ENCODE data around the gene PSTPIP2. TPM values are rescaled to one million over a fixed set of nuclear protein-coding genes. Genes with fewer than 3 reads are reported as not detected.
A peak's percentile ranks its signal among the peaks of the same experiment; 100 is the strongest.

PSTPIP2 gene
- total and polyA plus RNA-seq, 2 of the 13 experiments (the other 11 are each of a cell fraction or from before 2014, with no cell fraction given), result 0.25 to 0.27 TPM

- TF ChIP-seq ZNF709 (CRISPR knock-in tag; IDR thresholded peaks at IDR 0.05), result peak; percentile 89
- peak; percentile 51; the same call in 1 of the 2 replicates for TF ChIP-seq CAMTA2 (CRISPR knock-in tag; IDR thresholded peaks at IDR 0.05; ENCODE audit: borderline replicate concordance)
- 0 out of 2 replicates have a peak, but pooled peaks have one; percentile 55 for TF ChIP-seq ZNF782 (CRISPR knock-in tag; IDR thresholded peaks at IDR 0.05; ENCODE audit: borderline replicate concordance)
- 0 out of 2 replicates have a peak, but pooled peaks have one; percentile 61 for TF ChIP-seq ZNF34 (CRISPR knock-in tag; IDR thresholded peaks at IDR 0.05; ENCODE audit: borderline replicate concordance)
- TF ChIP-seq KLF16 (CRISPR knock-in tag; IDR thresholded peaks at IDR 0.05), result 0 out of 4 replicates have a peak, but pooled peaks of 1 of the 2 experiments have one; percentile 23
- TF ChIP-seq ZNF276 (CRISPR knock-in tag; IDR thresholded peaks at IDR 0.05; ENCODE audit: low read depth), result peak; percentile 72; the same call in 1 of the 2 replicates
- no peak for TF ChIP-seq ZNF343 (CRISPR knock-in tag; IDR thresholded peaks at IDR 0.05)
- TF ChIP-seq ATRX (CRISPR knock-in tag; IDR thresholded peaks at IDR 0.05; ENCODE audit: borderline replicate concordance), result no peak
- peak; percentile 9; the same call in 1 of the 2 replicates for TF ChIP-seq HDAC2 (CRISPR knock-in tag; IDR thresholded peaks at IDR 0.05)
- TF ChIP-seq TAF15 (IDR thresholded peaks at IDR 0.05; ENCODE audit: low read depth, low read length, poor library complexity, severe bottlenecking), result no peak
- TF ChIP-seq FOXC1 (CRISPR knock-in tag; IDR thresholded peaks at IDR 0.05; ENCODE audit: borderline replicate concordance), result peak; percentile 79; the same call in 1 of the 2 replicates
- 0 out of 2 replicates have a peak, but pooled peaks have one; percentile 34 for TF ChIP-seq CREB3 (CRISPR knock-in tag; IDR thresholded peaks at IDR 0.05)
- TF ChIP-seq THAP7 (CRISPR knock-in tag; IDR thresholded peaks at IDR 0.05), result 0 out of 2 replicates have a peak, but pooled peaks have one; percentile 50
- TF ChIP-seq ZMYM2 (CRISPR knock-in tag; IDR thresholded peaks at IDR 0.05), result no peak
- peak; percentile 86 for TF ChIP-seq ZFY (CRISPR knock-in tag; IDR thresholded peaks at IDR 0.05)
- TF ChIP-seq CEBPG (CRISPR knock-in tag; IDR thresholded peaks at IDR 0.05), result 0 out of 2 replicates have a peak, but pooled peaks have one; percentile 7
- peak; percentile 51; the same call in 1 of the 2 replicates for TF ChIP-seq HOXA3 (CRISPR knock-in tag; IDR thresholded peaks at IDR 0.05)
- TF ChIP-seq EHMT2 (IDR thresholded peaks at IDR 0.05; ENCODE audit: borderline replicate concordance, low read depth, low read length), result no peak
- no peak; the same call in 1 of the 2 replicates for TF ChIP-seq ZNF776 (CRISPR knock-in tag; IDR thresholded peaks at IDR 0.05)
- TF ChIP-seq ATF7-NPFF (CRISPR knock-in tag; IDR thresholded peaks at IDR 0.05; ENCODE audit: low read depth), result no peak
- no peak; the same call in 1 of the 2 replicates for TF ChIP-seq ZNF335 (CRISPR knock-in tag; IDR thresholded peaks at IDR 0.05)
- 0 out of 2 replicates have a peak, but pooled peaks have one; percentile 25 for TF ChIP-seq ZSCAN9 (CRISPR knock-in tag; IDR thresholded peaks at IDR 0.05; ENCODE audit: borderline replicate concordance)
- peak; percentile 50; the same call in 1 of the 2 replicates for TF ChIP-seq ZNF772 (CRISPR knock-in tag; IDR thresholded peaks at IDR 0.05)
These were observed 32.3 kb upstream of the PSTPIP2 start, which contains the start of gene HAUS1 (continued) for GRCh38 chr18:46104128-46104911.

All from HepG2 (cell line).